Activated naive CD8-positive, alpha-beta T cell treated with anti-CD3 and anti-CD28 coated beads, Interleukin-2, amount 50 U/mL, for 16 hours (primary cell): ENCODE data around the gene MARCHF3.
"Not testable (repeated sequence)": the region's sequence is repeated elsewhere in the genome, so short reads cannot be mapped to it uniquely, and the experiment has no call there.

Experiments
- DNase-seq: peaks from one replicate; pipeline ENCODE4 v3.0.0-alpha.2; 2020; ENCODE audit warnings: low read depth, low spot score

The MARCHF3 gene

DNA sequence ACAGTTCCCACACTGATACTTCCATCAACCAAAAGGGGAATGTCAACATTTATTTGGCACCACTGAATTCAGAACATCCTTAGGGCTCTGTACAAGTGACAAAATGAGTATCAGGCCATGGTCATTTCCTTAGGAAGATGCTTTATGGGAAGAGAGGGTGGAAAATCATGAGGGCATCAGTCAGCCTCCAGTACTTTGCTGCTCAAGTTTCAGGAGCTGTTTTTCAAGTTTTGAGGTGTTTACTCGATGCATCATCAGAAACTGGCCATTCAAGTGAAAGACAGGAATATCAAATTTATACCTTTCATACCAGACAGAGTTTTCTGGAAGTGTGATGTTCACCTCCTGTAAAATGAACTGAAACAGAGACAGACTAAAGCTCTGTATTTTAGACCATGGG lies 21.2 kb upstream of the MARCHF3 start:
- DNase-seq = no peak

DNA sequence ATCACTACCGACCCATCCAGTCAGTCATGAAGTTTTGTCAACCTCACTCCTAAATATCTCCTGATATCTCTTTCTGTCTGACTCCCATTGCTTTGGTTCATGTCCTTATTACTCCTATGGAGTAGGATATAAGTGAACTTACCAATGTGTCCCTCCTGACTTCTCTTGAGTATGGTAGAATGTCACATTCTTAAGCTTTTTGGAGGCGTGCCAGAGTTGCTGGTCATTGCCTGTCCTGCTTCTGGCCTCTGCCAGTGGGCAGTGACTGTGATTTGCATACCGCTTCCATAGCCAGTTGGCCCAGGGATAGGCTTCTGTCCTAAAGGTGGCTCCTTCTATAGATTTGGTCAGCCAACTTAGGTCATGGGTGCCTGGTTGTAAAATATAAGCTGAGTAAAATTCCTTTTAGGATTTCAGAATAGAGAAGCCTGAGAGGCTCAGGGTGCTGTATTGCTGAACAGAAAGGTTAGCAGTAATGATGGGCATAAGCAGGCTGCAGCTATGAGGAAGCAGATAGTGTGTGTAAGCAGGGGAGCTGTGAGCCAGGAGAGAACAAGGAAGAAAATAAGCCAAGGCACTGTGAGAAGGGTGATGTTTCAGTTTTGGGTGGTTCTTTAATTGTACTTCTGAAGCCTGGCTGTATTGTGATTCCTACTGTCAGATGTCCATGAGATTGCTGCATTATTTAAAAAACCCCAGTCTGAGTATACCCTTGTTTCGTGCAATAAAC lies 16.1 kb upstream of the MARCHF3 start:
- no peak for DNase-seq

DNA sequence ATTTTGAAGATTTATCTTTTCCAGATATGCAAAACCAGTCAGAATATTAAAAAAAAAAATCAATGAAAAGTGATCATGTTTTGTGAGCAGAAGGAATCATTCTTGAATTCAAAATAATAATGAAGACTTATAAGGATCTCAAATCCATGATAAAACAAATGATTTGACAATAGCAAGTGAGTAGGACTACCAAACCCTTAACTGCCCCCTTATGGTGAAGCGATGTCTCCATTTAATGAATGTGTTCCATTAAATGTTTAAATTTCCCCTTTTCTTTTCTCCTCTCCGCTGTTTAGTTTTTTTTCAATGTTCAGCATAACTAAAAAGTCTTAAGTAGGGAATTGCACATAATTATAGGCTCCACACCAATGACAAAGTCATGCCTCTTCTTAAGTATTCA lies 12.2 kb upstream of the MARCHF3 start:
- DNase-seq = no peak

DNA sequence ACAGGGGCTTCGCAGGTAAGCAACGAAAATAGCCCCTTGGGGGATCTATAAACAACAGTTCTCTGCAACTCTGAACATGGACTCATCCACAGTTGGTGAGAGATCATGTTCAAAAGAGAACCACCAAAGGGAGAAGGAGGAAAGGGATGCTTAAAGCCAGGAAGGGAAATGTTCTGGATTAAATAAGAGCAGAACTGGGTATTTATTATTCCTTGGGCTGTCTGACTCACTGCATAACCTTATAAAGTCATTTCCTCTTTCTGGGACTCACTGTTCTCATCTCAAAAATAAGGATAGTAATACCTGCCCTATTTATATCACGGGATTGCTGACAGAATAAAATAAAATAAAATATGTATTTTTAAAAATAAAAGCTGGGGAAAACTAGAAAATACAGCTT lies 11.2 kb upstream of the MARCHF3 start:
- DNase-seq = no peak

DNA sequence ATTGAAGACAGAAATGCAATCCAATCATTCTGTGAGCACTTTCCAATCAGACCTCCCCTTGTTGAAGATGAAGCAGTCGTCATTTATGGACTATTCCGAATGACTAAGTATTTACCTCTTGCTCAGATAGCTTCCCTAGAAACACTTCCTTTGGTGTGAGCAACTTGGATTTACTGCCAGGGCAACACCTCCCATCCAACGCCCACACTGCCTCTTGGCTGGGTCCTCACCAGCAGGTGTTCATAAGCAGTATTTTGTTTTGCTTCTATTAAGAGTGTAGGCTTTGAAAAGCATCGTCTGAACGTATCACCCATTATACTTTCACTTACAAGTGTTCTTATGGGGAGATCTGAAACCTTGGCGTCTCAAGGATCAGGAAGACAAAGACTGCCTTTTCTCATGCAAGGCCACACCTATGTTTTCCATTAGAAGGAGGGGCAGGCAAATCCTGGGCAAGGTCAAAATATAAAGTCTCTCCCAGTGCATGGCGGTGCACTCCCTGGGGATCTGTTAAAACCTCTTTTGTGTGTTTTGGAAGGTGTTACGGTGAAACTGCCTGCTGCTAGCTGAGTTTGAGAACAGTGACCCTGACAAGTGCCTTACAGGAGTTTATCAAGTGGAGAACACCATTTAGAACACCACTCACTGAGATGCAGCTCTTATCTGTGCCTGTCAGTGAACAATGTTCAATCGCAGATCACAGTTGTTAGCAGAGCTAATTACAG lies 10.6 kb upstream of the MARCHF3 start:
- no peak for DNase-seq

DNA sequence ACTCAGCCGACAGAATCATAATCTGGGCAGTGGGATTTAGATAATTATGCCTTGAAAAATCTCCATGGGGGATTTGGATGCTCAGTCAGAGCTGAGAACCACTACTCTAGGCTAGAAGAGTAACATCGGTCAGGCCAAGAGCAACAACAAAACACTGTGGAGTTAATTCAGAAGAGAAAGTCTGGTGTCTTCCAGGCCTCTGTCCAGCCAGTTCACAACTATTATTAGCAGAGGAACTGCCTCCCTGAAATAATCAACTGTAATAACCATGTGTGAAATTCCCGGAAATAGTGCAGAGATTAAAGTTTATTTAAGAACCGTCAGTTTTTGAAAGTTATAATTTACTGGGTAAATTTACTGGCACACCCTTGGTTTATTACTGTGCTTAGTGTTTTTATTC lies 8.2 kb upstream of the MARCHF3 start:
- DNase-seq = no peak

DNA sequence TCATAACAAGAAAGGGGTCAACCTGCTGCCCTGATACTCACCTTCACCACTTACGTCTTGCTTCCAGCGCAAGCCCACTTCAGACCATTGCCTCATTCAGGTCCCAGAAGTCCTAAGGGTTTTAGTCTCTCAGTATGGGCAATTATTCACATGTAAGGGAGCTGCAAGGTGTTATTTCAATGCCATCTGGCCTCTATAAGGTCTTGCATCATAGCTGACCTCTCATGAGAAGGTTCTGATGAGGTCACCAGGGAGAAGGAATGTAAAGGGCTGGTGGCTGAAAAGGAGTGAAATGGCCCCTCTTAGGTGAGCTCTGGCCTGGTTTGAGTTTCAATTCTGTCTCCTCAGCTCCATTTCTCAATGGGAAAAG lies 1.5 kb upstream of the MARCHF3 start:
- no peak for DNase-seq

DNA sequence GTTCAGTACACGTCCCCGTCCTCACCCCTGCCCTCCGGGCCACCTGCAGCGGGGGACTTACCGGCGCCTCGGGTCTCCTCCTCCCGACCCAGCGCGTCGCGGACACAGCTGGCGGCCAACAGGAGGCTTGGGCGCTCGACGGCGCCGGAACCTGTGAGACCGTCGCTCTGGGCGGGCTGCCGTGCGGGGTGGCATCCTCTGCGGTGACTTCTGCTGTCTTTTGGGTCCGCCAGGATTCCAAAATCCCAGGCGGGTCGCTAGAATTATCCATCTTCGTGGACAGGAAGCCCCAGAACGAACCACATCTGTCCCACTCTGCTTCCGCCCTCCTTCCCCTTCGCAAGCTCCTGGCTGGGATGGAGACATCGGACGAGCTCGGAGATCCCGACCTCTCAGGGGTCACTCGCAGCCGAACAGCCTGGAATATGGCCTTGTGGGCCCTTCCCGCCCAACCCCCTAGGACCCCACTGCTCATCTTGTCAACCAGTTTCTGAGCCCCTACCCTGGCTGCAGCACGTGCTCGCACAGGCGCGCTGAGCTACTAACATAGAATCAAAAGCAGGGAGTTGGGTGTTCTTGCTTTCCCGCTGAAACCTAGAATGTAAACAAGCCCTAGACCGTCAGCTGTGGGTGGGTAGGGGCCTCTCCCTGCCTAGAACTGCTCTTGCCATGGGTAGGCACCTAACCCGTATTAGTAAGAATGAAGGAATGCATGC lies 947 bp upstream of the MARCHF3 start:
- no peak for DNase-seq

DNA sequence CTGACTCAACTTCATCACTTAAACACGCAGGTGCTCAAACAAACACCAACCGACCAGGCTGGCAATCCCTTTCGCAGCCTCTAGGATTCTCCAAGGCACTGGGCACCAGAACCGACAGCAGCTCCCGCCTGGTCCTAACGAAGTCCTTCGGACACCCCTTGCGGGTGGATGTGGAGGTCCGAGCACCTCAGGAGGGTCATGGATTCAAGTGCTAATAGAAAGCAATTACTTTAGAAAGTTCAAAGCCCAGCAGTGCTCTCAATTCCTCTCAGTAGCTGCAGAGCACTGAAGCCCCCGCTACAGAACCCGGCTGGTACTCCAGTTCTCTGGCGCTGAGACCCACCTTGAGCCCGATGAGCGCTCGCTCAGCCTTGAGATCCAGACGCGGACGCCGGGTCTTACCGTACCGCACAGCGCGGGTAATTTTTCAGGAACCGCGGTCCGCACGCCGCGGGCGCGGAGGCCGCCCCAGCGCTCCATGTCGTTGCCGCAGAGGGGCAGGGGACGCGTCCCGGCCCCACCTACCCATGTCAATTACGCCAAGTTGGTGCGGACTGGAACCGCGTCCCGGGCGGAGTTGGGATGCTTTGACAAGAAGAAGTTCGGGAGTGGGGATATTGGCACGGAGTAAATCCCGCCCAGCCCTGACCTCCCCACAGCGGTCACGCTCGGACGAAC lies 638 bp downstream of the MARCHF3 start:
- peak; percentile 8 for DNase-seq

DNA sequence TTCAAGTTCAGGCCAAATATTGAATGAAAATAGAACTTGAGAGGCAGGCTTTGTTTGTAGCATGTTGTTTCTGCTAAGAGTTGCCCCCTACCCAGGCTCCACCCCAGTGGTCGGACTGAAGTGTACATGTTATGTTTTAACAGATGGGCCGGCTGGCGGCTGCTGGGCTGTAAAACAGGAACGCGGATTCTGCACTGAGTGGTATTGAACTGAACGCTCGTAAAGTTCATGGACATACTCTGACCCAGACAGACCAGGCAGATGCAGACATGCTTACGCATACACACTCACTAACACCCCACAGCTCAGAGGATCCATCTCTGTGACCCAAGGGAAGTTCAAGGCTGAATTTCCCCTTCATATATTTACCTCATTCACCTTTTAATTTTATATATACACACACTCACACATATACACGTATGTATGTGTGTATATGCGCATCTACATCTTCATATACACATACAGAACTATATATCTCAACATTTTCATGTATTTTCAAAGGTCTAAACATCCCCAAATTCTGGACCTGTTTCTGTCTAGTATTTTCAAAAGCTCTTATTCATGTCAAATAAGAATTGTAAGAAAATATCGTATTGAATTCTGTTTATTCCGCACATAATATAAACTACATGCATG lies 1.4 kb downstream of the MARCHF3 start:
- DNase-seq = no peak

DNA sequence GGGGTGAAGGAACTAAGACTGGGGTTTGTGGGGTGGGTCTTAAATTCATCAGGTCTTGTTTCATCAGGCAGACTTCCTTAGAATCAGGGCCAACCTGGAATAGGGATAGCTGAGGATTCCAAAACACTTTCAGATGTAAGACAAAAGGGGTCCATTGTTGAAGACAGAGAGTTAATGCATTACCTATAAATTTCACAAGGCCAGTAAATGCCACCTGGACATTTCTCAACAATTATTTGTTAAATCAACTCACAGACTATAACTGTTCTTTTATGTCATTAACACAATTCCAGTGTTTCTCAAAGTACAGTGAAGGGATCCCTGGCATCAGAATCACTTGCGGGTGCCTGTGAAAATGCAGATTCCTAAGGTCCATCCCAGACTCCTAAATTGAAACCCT lies 2.8 kb downstream of the MARCHF3 start:
- DNase-seq = no peak

DNA sequence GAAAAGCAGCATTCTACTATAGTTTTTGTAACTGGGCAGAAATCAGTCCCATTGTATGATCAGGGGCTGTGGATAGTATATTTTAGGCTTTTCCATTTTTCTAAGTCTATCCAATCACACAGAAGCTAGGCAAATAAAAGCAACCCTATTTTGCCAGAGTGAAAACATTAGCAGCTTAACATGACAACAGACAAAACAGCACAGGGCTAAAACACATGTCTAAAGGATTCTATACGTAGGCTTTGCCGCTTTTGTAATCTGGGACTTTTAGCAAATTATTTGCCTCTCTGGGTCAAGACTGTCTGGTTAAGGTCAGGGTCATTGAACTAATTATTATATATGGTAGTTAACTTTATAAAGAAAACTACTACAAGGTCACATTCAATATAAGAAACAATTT lies 4.2 kb downstream of the MARCHF3 start:
- no peak for DNase-seq

DNA sequence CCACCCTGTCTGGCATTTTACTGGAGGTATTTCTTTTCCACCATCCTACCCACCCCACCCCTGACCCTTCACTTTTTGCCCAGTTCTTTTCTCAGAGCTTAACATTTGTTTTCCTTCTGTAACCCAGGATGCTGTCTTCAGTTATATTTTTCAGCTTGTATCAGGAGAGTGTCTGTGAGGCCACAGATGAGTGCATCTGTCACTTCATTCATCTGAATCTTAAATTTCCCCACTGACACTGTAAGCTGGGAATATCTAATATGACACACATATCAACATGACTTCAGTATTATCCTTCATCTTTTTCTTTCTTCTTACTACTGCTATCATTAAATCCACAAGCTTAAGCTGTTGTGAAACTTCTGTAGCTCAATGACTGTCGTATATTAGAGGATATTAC lies 4.9 kb downstream of the MARCHF3 start:
- no peak for DNase-seq

DNA sequence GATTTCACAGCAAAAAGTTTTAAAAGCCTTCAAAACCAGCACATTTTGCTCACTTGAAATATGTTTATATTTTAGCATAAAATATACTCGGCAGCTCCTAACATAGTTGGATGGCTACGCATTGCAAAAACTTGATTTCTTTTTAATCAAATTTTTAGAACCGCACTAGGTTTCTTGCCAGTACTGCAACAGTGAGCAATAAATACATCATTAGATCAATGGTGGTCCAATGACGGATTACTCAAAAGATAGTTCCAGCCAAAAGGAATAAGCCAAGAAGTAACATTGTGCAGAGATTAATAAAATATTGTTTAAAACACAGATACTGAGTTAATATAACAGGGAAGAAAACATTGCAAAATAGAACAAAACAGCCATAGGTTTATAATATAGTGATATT lies 5.5 kb downstream of the MARCHF3 start:
- no peak for DNase-seq

DNA sequence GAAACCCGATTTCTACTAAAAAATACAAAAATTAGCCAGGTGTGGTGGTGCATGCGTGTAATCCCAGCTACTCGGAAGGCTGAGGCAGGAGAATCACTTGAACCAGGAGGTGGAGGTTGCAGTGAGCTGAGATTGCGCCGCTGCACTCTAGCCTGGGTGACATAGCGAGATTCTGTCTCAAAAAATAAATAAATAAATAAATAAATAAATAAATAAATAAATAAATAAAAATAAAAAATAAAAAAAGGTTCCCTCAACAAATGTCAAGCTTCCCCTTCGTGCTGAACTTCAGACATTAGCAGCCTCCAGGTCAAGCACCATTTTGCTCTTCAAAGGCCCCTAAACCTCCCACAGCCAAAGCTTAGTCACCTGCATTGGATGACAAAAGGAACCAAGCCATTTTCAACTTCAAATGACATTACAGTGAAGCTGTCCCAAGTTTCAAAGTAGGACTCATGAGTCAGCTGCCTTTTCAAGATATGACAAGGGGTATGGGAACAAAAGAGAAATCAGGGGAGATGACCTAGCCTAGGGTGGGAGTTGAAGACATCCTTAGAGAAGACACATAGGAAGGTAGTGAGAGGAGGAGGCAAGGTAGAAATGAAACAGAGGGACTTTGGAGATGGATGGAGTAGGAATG lies 6.7 kb downstream of the MARCHF3 start:
- not testable (repeated sequence) for DNase-seq

DNA sequence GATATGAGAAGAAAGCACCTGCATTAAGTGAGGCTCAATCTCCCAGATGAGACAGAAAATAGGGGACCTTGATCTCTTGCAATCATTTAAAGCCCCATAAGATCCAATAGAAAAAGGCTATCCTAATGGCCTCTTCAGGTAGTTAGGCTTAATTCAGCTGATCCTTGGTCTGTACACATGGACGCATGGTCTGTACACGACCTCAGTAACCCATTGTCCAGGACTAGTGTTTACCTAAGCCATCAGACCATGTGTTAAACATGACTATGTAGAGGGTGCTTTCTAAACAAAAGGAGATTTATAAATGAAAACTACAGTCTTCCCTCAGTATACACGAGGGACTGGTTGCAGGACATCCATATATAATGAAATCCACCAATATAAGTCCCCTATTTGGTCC lies 7.5 kb downstream of the MARCHF3 start:
- no peak for DNase-seq

DNA sequence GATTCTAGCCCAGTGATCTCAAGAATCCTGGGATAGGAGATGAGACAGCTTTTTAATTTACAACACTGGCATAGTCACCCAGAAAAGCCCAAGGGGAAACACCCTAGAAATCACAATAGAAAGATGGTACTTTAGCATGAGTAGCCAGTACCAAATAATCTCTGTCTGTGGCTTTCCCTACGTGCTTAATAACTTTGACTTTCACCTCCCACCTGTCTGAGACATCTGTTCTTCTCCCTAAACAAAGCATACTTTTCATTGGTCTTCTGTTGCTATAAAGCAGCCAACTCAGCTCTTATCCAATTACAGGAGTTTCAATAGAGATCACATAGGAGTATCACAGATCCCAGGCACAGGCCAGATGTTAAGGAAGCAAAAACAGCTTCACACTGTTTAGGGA lies 10.4 kb downstream of the MARCHF3 start:
- DNase-seq = no peak

DNA sequence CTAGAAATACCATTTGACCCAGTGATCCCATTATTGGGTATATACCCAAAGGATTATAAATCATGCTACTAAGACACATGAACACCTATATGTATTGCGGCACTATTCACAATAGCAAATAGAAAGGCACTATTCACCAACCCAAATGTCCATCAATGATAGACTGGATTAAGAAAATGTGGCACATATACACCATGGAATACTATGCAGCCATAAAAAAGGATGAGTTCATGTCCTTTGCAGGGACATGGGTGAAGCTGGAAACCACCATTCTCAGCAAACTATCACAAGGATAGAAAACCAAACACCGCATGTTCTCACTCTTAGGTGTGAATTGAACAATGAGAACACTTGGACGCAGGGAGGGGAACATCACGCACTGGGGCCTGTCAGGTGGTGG lies 13.6 kb downstream of the MARCHF3 start:
- not testable (repeated sequence) for DNase-seq

DNA sequence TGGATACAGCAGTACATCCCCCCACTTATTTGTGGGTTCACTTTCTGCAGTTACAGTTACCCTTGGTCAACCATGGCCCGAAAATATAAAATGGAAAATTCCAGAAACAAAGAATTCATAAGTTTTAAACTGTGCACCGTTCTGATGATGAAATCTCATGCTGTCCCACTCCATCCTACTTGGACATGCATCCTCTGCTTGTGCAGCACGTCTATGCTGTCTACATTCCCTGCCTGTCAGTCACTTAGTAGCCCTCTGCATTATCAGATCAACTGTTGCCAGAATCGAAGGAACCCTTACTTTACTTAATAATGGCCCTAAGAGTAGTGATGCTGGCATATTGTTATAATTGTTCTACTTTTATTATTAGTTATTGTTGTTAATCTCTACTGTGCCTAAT lies 14.6 kb downstream of the MARCHF3 start:
- no peak for DNase-seq

DNA sequence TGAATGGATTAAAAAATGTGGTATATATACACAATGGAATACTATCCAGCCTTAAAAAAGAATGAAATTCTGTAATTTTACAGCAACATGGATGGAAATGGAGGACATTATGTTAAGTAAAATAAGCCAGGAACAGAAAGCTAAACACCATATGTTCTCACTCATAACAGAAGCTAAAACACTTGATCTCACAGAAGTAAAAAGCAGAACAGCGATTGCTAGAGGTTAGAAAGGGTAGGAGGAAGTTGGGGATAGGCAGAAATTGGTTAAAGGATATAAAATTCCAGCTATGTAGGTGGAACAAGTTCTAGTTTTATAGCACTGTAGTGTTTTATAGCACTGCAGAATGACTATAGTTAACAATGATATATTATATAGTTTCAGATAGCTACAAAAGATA lies 15.8 kb downstream of the MARCHF3 start:
- no peak for DNase-seq

DNA sequence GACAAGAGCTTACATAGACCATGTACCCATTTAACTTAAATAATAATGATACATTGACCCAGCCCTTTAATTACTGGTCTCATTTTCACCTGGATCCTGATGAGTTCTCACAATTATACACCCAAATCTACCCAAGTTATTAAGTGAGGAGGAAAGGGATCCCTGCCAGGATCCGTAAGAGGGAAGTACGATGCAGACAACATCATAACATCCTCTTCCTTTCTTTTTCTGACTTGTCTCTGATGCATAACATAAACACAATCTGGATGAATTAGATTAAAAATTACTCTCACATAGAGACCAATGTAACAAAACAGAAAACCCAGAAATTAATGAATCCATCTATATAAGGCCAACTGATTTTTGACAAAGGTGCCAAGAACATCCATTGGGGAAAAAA lies 17.0 kb downstream of the MARCHF3 start:
- DNase-seq = no peak
